IPS-18c (cell line): ENCODE measurements around the gene KHNYN.

Experiments
- H3K4me3 ChIP-seq: 2 replicates; pipeline ENCODE4 v1.7.0; 2013; ENCODE audit warnings: low read depth, mild to moderate bottlenecking, low read length, moderate library complexity; ENCODE audit not compliant: insufficient read depth
- H3K9me3 ChIP-seq: one replicate; pipeline ENCODE4 v1.6.1; 2013; ENCODE audit warnings: mild to moderate bottlenecking, low read length, moderate library complexity; ENCODE audit not compliant: control insufficient read depth, insufficient read depth

The KHNYN gene

GRCh38 chr14:24415421-24416253, 14.1 kb upstream of the KHNYN start:
- H3K4me3 ChIP-seq = no peak overlapping the region

GRCh38 chr14:24416254-24416931, 13.4 kb upstream of the KHNYN start:
- H3K9me3 ChIP-seq = no peaks in the 10 kb centered on the region
- no peak overlapping the region for H3K4me3 ChIP-seq

More at GRCh38 chr14:24415421-24416253, 14.1 kb upstream of the KHNYN start:
- no peaks in the 10 kb centered on the region for H3K9me3 ChIP-seq

- no peaks in the 10 kb centered on the region for H3K9me3 ChIP-seq
- H3K4me3 ChIP-seq = no peak overlapping the region
Observed at GRCh38 chr14:24416932-24417619, 12.7 kb upstream of the KHNYN start.

DNA sequence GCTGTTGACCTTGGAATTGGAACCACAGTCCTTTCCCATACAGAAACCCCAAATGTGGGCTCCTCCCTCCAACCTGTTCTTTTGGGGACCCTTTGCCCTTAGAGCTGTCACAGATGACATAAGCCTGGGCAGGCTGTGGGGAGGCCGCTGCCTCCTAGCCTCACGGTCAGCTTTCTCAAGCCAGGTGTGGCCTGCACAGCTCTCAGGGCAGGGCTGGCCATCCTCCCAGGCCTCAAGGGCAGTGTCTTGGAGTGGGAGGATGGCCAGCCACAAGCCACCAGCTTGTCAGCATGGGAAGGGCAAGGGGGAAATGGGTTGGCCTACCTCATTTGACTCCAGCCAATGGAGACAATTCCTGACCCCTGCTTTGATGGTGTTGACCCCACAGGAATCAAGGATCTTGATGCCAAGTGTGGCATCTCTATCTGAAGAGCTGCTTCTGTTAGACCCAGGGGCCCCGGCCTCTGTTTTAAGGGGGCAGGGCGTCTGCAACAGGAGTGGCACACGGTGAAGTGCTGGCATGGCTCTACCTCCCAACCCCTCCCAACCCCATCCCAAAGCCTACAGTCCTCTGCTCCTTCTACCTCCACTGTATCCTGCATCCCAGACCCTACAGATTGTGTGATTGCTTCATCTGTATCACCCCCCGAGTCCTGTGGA, 11.8 kb upstream of the KHNYN start:
- H3K4me3 ChIP-seq = no peak overlapping the region
- H3K9me3 ChIP-seq = no peaks in the 10 kb centered on the region

DNA sequence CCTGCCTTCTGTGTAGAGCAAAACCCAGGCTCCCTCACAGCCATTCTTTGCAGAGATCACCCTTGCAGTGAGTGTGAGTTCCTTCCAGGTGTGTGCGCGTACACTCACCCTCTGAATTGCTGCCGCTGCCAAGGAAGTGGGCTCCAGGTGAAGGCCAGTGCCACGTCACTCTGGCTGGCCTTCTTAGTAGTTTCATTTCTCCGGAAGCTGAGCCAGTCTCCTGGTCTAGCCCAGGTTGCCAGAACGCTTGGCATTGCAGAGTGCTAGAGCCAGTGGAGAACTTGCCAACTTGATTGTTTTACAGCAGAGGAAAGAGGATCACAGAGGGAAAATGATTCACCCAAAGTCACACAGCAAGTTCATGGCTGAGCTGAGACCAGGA, 11.3 kb upstream of the KHNYN start:
- Histone ChIP-seq H3K4me3 (no peak overlapping the region), H3K9me3 (no peaks in the 10 kb centered on the region)

DNA sequence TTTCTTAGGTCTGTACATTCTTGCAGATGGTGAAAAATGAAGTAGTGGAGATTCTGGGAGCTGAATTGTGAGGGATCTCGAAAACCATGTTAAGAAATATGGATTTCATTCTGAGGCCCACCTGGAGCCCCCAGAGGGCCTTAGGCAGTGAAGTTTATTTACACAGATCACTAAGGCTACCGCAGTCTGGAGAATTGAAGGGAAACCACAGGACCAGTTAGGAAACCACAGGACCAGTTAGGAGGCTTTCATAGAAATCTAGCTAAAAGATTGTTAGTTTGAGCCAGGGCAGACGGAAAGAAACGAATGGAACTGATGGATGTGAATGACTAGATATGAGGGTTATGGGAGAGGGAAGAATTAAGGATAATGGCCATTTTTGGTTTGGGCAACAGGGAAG, 7.5 kb upstream of the KHNYN start:
- no peaks in the 10 kb centered on the region for H3K9me3 ChIP-seq
- H3K4me3 ChIP-seq = no peak overlapping the region

DNA sequence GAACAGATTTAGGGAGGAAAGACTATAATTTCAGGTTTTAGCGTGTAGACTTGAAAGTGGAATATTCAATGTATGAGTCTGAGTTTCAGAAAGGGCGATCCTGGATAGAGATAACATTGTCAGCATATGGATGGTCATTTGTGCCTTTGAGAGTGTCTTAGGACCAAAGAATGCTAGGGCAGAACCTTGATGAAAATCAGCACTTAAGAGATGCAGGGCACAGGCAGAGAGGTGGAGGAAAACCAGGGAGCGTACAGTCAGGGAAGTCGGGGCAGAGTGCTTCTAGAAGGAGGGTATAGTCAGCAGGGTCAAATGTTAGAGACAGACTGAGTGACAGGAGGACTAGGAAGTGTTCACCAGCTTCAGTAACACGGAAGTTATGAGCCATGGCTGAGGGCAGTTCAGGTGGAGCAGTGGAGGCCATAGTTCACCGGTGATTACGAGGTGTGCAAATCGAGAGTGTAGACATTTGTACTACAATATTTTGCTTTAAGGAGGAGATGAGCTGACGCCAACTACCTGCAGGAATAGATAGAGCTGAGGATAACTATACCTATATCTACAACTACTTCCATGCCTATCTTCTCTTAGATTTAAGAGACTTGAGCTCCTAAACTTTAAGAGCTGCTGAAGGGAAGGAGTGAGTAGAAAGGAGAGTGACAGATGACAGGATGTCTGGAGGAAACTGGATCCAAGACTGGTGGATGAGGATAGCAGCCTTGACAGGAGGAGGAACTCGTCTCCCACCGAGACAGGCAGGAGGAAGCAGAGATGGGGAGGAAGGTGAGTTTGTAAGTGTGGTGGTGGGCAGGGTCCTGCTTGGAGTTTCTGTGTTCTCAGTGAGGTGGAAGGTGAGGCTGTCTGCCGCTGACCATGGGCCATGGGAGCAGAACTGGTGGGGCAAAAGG, 6.8 kb upstream of the KHNYN start:
- Histone ChIP-seq H3K4me3 (no peak overlapping the region), H3K9me3 (no peaks in the 10 kb centered on the region)

GRCh38 chr14:24425704-24426103, 4.0 kb upstream of the KHNYN start:
- no peaks in the 10 kb centered on the region for H3K9me3 ChIP-seq
- no peak overlapping the region for H3K4me3 ChIP-seq

- H3K9me3 ChIP-seq = no peaks in the 10 kb centered on the region
- no peak overlapping the region for H3K4me3 ChIP-seq
Observed at GRCh38 chr14:24426150-24426911, 3.4 kb upstream of the KHNYN start.

- Histone ChIP-seq H3K4me3 (no peak overlapping the region), H3K9me3 (no peaks in the 10 kb centered on the region)
Observed at GRCh38 chr14:24426912-24427536, 2.7 kb upstream of the KHNYN start.

GRCh38 chr14:24427537-24428508, 1.9 kb upstream of the KHNYN start:
- Histone ChIP-seq H3K4me3 (no peak overlapping the region), H3K9me3 (no peaks in the 10 kb centered on the region)

- Histone ChIP-seq H3K4me3 (no peak overlapping the region), H3K9me3 (no peaks in the 10 kb centered on the region)
Observed at GRCh38 chr14:24428628-24429394, 943 bp upstream of the KHNYN start.

DNA sequence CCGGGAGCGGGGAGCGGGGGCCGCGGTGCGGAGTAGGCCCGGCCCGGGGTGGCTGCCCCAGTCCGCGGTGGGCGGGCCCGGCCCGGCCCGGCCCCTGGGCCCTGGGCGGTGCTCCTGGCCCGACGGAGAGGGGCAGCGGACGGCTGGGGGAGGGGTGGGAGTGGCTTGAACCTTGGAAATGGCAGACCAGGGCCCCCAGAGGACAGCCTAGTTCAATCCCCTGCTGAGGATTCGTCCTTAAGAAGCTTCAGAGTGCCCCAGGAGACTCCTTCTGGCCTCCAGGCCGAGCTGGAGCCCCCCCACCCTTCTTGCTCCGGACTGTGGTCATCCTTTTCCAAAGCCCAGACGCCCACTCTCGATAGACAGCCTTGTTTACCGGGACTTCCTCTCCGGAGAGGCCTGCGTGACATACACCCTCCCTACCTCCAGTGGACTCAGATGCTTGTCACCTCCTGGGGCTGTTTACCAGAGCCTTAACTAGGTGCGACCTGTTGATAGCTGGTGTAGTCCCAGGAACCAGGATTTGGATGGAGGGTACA, 458 bp downstream of the KHNYN start:
- Histone ChIP-seq H3K9me3 (no peaks in the 10 kb centered on the region), H3K4me3 (peak overlapping the region; percentile 77)
